GM12873 (cell line): Measurements from ENCODE around the gene PCDHA7.

Experiments used
- TF ChIP-seq, protein P1 (sequence below): IDR thresholded peaks from 2 replicates; pipeline ENCODE4 v1.5.1; 2012; ENCODE audit warnings: low read depth, mild to moderate bottlenecking, moderate library complexity, low read length, control low read depth; ENCODE audit not compliant: insufficient read depth; ENCODE audit errors: missing control alignments

PCDHA7 gene, protein sequence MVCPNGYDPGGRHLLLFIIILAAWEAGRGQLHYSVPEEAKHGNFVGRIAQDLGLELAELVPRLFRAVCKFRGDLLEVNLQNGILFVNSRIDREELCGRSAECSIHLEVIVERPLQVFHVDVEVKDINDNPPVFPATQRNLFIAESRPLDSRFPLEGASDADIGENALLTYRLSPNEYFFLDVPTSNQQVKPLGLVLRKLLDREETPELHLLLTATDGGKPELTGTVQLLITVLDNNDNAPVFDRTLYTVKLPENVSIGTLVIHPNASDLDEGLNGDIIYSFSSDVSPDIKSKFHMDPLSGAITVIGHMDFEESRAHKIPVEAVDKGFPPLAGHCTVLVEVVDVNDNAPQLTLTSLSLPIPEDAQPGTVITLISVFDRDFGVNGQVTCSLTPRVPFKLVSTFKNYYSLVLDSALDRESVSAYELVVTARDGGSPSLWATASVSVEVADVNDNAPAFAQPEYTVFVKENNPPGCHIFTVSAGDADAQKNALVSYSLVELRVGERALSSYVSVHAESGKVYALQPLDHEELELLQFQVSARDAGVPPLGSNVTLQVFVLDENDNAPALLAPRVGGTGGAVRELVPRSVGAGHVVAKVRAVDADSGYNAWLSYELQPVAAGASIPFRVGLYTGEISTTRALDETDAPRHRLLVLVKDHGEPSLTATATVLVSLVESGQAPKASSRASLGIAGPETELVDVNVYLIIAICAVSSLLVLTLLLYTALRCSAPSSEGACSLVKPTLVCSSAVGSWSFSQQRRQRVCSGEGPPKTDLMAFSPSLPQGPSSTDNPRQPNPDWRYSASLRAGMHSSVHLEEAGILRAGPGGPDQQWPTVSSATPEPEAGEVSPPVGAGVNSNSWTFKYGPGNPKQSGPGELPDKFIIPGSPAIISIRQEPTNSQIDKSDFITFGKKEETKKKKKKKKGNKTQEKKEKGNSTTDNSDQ

DNA sequence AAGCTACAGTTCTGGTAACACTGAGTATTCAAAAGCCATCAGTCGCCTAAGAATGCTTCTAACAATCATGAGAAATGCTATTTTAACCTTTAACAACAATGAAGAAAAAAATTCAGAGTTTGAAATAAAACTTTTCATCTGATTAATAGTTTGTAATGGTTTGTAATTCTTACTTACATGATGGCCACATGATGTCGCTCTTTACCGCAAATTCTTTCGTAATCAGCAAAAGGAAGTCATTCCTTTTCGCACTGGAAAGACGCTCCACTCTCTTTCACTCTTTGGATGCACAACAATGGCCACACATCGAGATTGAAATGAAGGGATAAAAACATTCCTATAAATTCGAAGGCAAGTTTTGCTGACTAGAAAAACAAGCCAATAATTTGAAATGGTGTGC, at the start of gene PCDHA7:
Gene PCDHA7, plus strand, starts transcription at position 277 of the 400 bp plus-strand sequence. Its CDS starts 115 bp downstream, at position 392.
- TF ChIP-seq, protein P1, sequence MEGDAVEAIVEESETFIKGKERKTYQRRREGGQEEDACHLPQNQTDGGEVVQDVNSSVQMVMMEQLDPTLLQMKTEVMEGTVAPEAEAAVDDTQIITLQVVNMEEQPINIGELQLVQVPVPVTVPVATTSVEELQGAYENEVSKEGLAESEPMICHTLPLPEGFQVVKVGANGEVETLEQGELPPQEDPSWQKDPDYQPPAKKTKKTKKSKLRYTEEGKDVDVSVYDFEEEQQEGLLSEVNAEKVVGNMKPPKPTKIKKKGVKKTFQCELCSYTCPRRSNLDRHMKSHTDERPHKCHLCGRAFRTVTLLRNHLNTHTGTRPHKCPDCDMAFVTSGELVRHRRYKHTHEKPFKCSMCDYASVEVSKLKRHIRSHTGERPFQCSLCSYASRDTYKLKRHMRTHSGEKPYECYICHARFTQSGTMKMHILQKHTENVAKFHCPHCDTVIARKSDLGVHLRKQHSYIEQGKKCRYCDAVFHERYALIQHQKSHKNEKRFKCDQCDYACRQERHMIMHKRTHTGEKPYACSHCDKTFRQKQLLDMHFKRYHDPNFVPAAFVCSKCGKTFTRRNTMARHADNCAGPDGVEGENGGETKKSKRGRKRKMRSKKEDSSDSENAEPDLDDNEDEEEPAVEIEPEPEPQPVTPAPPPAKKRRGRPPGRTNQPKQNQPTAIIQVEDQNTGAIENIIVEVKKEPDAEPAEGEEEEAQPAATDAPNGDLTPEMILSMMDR = no peak

DNA sequence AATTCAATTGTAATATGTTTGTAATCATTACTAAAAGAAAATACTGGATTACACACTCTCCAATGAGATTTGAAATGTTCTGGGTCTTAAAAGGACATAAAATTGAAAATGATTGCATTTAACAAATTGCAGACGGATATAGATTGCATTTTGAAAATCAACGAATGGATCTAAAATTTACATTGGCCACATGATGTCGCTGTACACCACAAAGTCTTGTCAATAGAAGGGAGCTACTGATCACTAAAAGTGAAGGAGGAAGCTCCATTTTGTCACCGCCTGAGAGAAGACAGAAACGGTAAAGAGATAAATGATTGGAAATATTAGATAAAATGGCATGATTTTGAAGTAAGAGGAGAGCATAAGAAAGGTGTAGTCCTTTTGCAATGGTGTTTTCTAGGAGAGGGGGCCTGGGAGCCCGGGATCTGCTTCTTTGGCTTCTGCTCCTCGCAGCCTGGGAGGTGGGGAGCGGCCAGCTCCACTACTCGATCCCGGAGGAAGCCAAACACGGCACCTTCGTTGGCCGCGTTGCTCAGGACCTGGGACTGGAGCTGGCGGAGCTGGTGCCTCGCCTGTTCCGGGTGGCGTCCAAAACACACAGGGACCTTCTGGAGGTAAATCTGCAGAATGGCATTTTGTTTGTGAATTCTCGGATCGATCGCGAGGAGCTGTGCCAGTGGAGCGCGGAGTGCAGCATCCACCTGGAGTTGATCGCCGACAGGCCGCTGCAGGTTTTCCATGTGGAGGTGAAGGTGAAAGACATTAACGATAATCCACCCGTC, 48.0 kb upstream of the PCDHA7 start, which contains the start of gene PCDHA1:
Gene PCDHA1, plus strand, starts transcription at position 236 of the 782 bp plus-strand sequence.
- TF ChIP-seq, protein P1 = peak; percentile 18

DNA sequence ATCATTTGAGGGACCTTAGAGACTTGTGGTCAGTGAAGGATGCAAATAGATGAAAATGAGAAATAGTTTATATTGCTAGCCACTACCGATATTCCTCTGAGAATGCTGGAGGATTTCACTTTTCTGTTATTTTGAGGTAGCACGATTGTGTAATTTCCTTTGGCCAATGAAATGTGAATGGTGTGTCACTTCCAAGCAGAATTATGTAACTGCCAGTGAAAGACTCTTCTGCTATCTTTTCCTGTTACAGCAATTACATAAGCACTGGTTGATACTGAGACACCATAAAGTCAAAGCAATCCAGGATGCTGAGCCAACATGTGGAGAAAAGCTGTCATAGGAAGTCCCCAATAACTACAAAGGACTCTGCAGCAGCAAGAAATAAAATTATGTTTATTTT, 43.0 kb upstream of the PCDHA7 start:
- TF ChIP-seq, protein P1 = no peak

DNA sequence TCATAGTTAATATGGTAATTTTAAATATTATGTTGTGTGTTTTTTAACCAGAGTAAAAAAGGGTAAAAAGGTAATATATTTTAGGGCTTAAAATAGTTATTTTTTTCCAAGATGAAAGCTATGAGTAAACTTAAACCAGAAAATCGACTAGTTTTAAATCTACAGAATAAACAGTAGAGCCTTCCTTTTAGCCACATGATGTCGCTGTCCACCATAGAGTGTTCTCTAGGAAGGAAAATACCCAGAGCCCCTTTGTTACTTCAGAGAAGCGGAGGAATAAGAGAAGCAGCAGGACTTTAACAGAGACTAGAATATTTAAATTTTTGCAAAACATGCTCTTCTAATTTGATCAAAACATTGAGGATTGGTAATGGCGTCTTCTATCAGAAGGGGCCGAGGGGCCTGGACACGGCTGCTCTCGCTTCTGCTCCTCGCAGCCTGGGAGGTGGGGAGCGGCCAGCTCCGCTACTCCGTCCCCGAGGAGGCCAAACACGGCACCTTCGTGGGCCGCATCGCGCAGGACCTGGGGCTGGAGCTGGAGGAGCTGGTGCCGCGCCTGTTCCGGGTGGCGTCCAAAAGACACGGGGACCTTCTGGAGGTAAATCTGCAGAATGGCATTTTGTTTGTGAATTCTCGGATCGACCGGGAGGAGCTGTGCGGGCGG, 39.3 kb upstream of the PCDHA7 start, which contains the start of gene PCDHA2:
Gene PCDHA2, plus strand, starts transcription at position 258 of the 664 bp plus-strand sequence.
- TF ChIP-seq, protein P1 = no peak

DNA sequence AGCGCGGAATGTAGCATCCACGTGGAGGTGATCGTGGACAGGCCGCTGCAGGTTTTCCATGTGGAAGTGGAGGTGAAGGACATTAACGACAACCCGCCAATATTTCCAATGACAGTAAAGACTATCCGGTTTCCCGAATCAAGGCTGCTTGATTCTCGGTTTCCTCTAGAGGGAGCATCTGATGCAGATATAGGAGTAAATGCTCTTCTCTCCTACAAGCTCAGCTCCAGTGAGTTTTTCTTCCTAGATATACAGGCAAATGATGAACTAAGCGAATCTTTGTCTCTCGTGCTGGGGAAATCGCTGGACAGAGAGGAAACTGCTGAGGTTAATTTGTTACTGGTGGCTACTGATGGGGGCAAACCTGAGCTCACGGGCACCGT, 38.8 kb upstream of the PCDHA7 start:
- TF ChIP-seq, protein P1 = peak; percentile 13

DNA sequence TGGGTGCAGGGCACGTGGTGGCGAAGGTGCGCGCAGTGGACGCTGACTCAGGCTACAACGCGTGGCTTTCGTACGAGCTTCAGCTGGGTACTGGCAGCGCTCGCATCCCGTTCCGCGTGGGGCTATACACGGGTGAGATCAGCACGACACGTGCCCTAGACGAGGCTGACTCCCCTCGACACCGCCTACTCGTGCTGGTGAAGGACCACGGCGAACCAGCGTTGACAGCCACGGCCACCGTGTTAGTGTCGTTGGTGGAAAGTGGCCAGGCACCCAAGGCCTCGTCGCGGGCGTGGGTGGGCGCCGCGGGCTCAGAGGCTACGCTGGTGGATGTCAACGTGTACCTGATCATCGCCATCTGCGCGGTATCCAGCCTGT, 37.4 kb upstream of the PCDHA7 start:
- TF ChIP-seq, protein P1 = no peak
